Aorta (tissue), 5 donors: ENCODE measurements around the gene MUSTN1. TPM values are rescaled to one million over a fixed set of nuclear protein-coding genes. Genes with fewer than 3 reads are reported as not detected.

Experiments
- ATAC-seq: fragments of 200-7000 bp; cut with Tn5 transposase; one replicate; pipeline ENCODE4 v1.9.1; 2022; ENCODE audit warnings: moderate library complexity; ENCODE audit not compliant: low FRiP score
- DNase-seq, 2 donors: peaks; one replicate each; pipeline ENCODE4 v3.0.0-alpha.2; 2020
- H3K27ac ChIP-seq, 2 donors: one replicate each; pipeline ENCODE4 v1.5.1; 2013; ENCODE audit warnings: low read length in 2 of 2, mild to moderate bottlenecking in 2 of 2, moderate library complexity in 2 of 2, control low read depth in 1 of 2, inconsistent platforms in 1 of 2, low read depth in 1 of 2
- H3K27me3 ChIP-seq, 2 donors: one replicate each; pipeline ENCODE4 v1.6.1; 2013; ENCODE audit warnings: control low read depth in 1 of 2, low read length in 1 of 2, mild to moderate bottlenecking in 1 of 2, moderate library complexity in 1 of 2; ENCODE audit not compliant: insufficient read depth in 2 of 2, control insufficient read depth in 1 of 2
- H3K36me3 ChIP-seq, 2 donors: one replicate each; pipeline ENCODE4 v1.6.1; 2013; ENCODE audit warnings: control low read depth in 1 of 2, low read length in 1 of 2, mild to moderate bottlenecking in 1 of 2; ENCODE audit not compliant: insufficient read depth in 2 of 2, control insufficient read depth in 1 of 2
- H3K4me1 ChIP-seq, 2 donors: one replicate each; pipeline ENCODE4 v1.6.1; 2013; ENCODE audit warnings: low read length in 2 of 2, control low read depth in 1 of 2, mild to moderate bottlenecking in 1 of 2, moderate library complexity in 1 of 2; ENCODE audit not compliant: insufficient read depth in 2 of 2, control insufficient read depth in 1 of 2
- H3K4me3 ChIP-seq, 2 donors: one replicate each; pipeline ENCODE4 v1.5.1; 2013; ENCODE audit warnings: low read length in 2 of 2, control low read depth in 1 of 2, mild to moderate bottlenecking in 1 of 2
- H3K9me3 ChIP-seq: one replicate; pipeline ENCODE4 v1.6.1; 2013; ENCODE audit warnings: mild to moderate bottlenecking, low read length; ENCODE audit not compliant: control insufficient read depth
- WGBS, 2 donors: extraction: QIAGEN DNeasy Blood & Tissue Kit; methylation state at CpG; one replicate each; pipeline ENCODE4 v1.1.7; 2013; 5-methylcytosine and 5-hydroxymethylcytosine counted together
- intact Hi-C, 2 donors: fragments of 100-400 bp; cut with DNase I; formaldehyde crosslinking; loops; one replicate each; pipeline versions ENCODE4 v1.14.2 to v1.15.0; 2022
- polyA plus RNA-seq, 2 donors: library from polyadenylated mRNA; stranded (reverse); fragments of 200-250 nt; gene quantifications; one replicate each; pipeline ENCODE4 v1.2.3, GENCODE V29; 2013
- total RNA-seq, 2 donors: library from RNA; stranded (reverse); fragmentation: NEBNext Ultra II Directional; extraction: Animal tissue kit (Norgen Biotek cat#: 25700); gene quantifications; one replicate each; pipeline ENCODE4 v1.2.1, GENCODE V29; 2021
- donor health status: healthy with polysubstance abuse.
- donor health status: Bipolar disorder and iron deficiency.
- donor health status: DM: no; HTN: no; CAD: no.
- donor health status: DM: no; HTN: no; CAD: no.
- donor health status: DM: yes; HTN: yes; CAD: no.

MUSTN1 gene
- total and polyA plus RNA-seq, 4 donors, result 29.7 to 474 (median 71.7) TPM

- Histone ChIP-seq H3K27ac (no peak overlapping the region), H3K27me3 (no peaks in the 10 kb centered on the region), H3K36me3 (no peaks in the 10 kb centered on the region), H3K9me3 (no peaks in the 10 kb centered on the region), H3K4me3 (no peak overlapping the region), H3K4me1 (no peaks in the 10 kb centered on the region)
- intact Hi-C loops, result no loop called here
- WGBS, 2 donors, result 89 to 93% methylated on average over 12 of the region's 12 CpGs
- ATAC-seq, result no peak
- DNase-seq, result peak in 1 of 2 donors; percentile 33
Measured at GRCh38 chr3:52791366-52791765, 43.5 kb downstream of the MUSTN1 start.

- no peak overlapping the region for H3K4me3 ChIP-seq
- ATAC-seq (no peak), DNase-seq (peak in 1 of 2 donors; percentile 35)
- no peaks in the 10 kb centered on the region for H3K4me1 ChIP-seq
- H3K9me3 ChIP-seq, result no peaks in the 10 kb centered on the region
- H3K27me3 ChIP-seq, result no peaks in the 10 kb centered on the region
- H3K27ac ChIP-seq, result no peak overlapping the region
- no peaks in the 10 kb centered on the region for H3K36me3 ChIP-seq
- intact Hi-C loops, result no loop called here
- WGBS, 2 donors, result 85 to 89% methylated on average over 13 of the region's 13 CpGs
Measured at GRCh38 chr3:52790741-52791140, 44.1 kb downstream of the MUSTN1 start.

DNA sequence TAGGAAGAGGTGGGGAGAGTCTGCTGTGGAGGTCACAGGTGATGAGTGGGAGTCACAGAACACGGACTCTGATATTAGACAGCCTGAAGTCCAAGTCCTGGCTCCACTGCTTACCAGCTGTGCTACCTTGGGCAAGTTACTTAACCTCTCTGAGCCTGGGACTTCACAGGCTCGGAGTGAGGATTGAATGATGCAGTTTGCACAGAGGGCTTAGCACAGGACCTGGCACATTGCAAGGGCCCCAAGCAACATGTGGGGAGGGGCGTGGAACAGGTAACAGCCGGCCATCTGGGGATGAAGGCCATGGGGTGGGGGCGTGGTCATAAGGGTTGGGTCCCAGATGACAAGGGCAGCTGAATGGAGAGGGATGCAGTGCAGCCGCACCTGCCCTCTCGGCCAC is 44.5 kb downstream of the MUSTN1 start:
- ATAC-seq (no peak), DNase-seq (peak; percentile 26 to 61)
- H3K27ac ChIP-seq, result no peak overlapping the region
- 90% methylated on average over 7 of the region's 7 CpGs for WGBS, 2 donors
- intact Hi-C loops, result no loop called here
- no peaks in the 10 kb centered on the region for H3K27me3 ChIP-seq
- H3K9me3 ChIP-seq, result no peaks in the 10 kb centered on the region
- H3K4me1 ChIP-seq, result no peaks in the 10 kb centered on the region
- H3K4me3 ChIP-seq, result no peak overlapping the region
- H3K36me3 ChIP-seq, result no peaks in the 10 kb centered on the region

DNA sequence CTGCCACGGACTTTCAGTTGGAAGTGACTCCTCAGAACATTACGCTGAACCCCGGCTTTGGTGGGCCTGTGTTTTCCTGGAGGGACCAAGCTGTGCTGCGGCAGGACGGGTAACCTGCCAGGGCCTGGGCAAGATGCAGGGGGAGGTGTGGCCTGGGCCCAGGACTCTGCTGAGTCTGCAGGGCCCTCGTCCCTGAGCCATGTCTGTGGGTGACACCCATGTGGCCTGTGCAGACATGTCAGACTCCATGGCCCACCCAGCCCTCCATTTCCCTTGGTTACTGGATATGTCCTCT is 45.1 kb downstream of the MUSTN1 start:
- H3K27me3 ChIP-seq, result no peaks in the 10 kb centered on the region
- no peaks in the 10 kb centered on the region for H3K9me3 ChIP-seq
- no peak overlapping the region for H3K4me3 ChIP-seq
- intact Hi-C loops, result no loop called here
- H3K4me1 ChIP-seq, result no peaks in the 10 kb centered on the region
- 84 to 88% methylated on average over 6 of the region's 6 CpGs for whole genome bisulfite sequencing, 2 donors
- no peak overlapping the region for H3K27ac ChIP-seq
- ATAC-seq, result no peak
- no peak for DNase-seq
- H3K36me3 ChIP-seq, result no peaks in the 10 kb centered on the region

DNA sequence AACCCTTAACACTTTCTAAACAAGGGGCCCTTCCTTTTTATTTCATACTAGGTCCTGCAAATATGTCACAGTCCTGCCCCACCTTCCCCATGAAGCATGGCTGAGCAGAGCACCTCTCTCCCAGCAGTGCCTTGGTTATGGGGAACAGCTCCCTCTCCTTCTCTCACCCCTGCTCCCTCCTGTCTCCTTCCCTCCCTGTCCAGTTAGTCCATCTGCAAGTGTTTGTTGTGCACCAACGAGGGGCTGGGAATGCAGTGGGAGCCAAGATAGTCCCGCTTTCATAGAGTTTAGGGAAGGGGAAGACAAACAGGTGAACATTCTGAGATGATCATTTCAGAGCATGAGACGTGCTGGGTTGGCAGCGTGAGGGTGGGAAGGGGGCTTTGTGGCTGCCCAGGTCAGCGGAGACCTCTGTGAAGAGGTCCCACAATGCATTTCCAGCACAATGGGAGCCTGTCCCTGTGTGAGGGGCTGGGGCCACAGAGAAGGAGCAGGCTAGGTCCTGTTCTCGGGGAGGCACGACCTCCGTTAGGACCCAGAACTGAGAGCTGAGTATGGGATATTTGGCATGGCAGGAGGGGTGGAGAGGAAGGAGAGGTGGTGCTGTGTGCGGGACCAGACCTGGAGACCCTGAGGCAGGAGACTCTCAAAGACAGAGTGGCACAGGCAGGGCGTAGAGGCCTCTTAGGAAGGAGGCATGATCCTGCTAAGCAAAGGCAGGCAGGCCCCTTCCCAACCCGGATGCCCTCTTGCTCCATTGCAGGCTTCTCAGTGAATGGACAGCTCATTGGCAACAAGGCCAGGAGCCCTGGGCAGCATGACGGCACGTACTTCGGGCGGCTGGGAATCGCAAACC is 45.7 kb downstream of the MUSTN1 start:
- WGBS, 2 donors, result 82 to 84% methylated on average over 16 of the region's 16 CpGs

GRCh38 chr3:52787672-52788625 is 46.9 kb downstream of the MUSTN1 start:
- Histone ChIP-seq H3K27me3 (no peaks in the 10 kb centered on the region), H3K4me1 (no peaks in the 10 kb centered on the region), H3K4me3 (no peak overlapping the region), H3K9me3 (no peaks in the 10 kb centered on the region), H3K27ac (no peak overlapping the region), H3K36me3 (no peaks in the 10 kb centered on the region)
- ATAC-seq (no peak), DNase-seq (peak; percentile 36 to 72)
- WGBS, 2 donors, result 64 to 70% methylated on average over 16 to 17 of the region's 17 CpGs
- intact Hi-C loops, result no loop called here

More for the DNA sequence above, 45.7 kb downstream of the MUSTN1 start:
- Histone ChIP-seq H3K27me3 (no peaks in the 10 kb centered on the region), H3K4me3 (no peak overlapping the region), H3K9me3 (no peaks in the 10 kb centered on the region), H3K4me1 (no peaks in the 10 kb centered on the region), H3K27ac (no peak overlapping the region), H3K36me3 (no peaks in the 10 kb centered on the region)
- DNase-seq, result peak; percentile 36 to 56
- no peak for ATAC-seq
- intact Hi-C loops, result no loop called here

GRCh38 chr3:52787246-52787645 is 47.6 kb downstream of the MUSTN1 start:
- Histone ChIP-seq H3K27ac (no peak overlapping the region), H3K36me3 (no peaks in the 10 kb centered on the region), H3K27me3 (no peaks in the 10 kb centered on the region), H3K4me1 (no peaks in the 10 kb centered on the region), H3K4me3 (no peak overlapping the region), H3K9me3 (no peaks in the 10 kb centered on the region)
- ATAC-seq, result no peak
- DNase-seq, result peak; percentile 36 to 45
- intact Hi-C loops, result no loop called here
- WGBS, 2 donors, result 87 to 90% methylated on average over 11 of the region's 11 CpGs

DNA sequence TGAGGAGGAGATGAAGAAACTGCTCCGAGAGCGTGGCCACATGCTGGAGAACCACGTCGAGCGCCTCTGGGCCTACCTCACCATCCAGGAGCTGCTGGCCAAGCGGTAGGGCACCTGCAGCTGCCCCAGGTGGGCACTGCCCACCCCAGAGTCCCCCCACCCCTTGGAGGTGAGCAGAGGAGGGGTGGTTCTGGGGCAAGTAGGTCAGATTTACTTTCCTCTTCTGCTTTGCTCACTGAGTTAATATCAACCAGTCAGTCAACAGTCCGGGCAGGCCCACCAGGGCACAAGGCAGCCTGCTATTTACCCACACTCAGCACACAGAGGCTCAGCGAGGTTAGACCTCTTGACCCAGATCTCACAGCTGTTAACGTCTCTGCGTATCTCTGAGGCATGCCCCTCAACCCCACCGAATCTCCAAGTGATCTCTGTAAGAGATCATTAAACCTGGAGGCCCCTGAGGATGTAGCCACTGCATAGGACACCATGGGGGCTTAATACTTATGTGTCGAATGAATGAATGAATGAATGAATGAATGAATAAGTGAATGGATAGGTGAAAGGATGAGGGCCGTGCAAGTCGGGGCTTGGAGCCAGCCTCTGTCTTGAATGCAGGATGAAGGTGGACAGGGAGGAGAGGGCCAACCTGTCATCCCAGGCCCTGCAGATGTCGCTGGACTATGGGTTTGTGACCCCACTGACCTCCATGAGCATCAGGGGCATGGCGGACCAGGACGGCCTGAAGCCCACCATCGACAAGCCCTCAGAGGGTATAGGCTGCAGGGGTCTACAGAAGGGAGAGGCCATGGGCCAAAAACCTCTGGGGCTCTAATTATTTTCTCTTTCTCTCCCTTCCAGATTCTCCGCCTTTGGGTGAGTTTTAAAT is 48.2 kb downstream of the MUSTN1 start:
- 84 to 88% methylated on average over 19 of the region's 19 CpGs for WGBS, 2 donors
- no peaks in the 10 kb centered on the region for H3K27me3 ChIP-seq
- DNase-seq, result peak; percentile 42 to 51
- H3K9me3 ChIP-seq, result no peaks in the 10 kb centered on the region
- no peak overlapping the region for H3K4me3 ChIP-seq
- no peak for ATAC-seq
- intact Hi-C loops, result no loop called here
- no peaks in the 10 kb centered on the region for H3K36me3 ChIP-seq
- H3K4me1 ChIP-seq, result no peaks in the 10 kb centered on the region
- no peak overlapping the region for H3K27ac ChIP-seq
